C1 segment of cervical spinal cord (tissue), 14 donors: ENCODE measurements around the gene NOTCH3.
A peak's percentile ranks its signal among the peaks of the same experiment; 100 is the strongest.

Experiments used
- DNase-seq, 14 donors: peaks; one replicate each; lab custom pipeline; 2025; lab: John Stamatoyannopoulos, UW

Gene NOTCH3

DNA sequence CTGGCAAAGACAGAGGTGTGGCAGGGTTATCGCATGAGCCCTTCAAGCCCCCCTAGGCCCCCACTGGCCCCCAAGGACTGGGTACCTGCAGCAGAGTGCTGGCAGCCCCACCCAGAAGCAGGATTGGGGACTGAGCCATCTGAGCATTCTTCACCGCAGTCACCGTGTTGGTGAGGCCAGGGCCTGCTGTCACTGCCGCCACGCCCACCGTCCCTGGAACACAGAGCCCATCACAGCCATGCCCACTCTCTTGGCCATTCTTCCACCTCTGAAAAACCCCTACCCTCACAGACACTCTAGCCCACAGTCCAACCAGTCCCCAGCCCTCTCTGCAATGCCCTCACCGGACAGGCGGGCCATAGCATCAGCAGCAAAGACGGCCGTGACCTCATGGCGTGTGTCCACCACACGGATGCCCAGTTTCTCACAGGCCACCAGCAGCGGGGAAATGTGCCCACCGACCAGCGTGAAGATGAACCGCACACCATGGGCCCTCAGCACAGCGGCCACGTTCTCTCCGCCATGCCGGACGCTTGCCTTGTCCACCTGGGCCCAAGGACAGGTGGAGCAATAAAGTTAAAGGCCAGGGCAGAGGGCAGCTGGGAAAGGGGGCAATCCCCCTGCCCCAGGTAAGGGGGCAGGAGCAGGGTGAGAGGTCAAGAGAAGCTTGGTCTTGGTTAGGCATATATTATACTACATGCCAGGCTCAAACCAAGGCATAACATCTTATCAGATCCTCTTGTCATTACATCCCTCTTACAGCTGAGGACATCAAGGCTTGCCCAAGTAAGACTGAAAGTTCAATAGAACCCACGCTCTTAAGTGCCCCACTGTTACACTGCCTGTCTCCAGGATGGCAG lies 77.5 kb downstream of the NOTCH3 start:
- DNase-seq = no peak

- no peak for DNase-seq
Measured at GRCh38 chr19:15122331-15123030, 78.3 kb downstream of the NOTCH3 start.

DNA sequence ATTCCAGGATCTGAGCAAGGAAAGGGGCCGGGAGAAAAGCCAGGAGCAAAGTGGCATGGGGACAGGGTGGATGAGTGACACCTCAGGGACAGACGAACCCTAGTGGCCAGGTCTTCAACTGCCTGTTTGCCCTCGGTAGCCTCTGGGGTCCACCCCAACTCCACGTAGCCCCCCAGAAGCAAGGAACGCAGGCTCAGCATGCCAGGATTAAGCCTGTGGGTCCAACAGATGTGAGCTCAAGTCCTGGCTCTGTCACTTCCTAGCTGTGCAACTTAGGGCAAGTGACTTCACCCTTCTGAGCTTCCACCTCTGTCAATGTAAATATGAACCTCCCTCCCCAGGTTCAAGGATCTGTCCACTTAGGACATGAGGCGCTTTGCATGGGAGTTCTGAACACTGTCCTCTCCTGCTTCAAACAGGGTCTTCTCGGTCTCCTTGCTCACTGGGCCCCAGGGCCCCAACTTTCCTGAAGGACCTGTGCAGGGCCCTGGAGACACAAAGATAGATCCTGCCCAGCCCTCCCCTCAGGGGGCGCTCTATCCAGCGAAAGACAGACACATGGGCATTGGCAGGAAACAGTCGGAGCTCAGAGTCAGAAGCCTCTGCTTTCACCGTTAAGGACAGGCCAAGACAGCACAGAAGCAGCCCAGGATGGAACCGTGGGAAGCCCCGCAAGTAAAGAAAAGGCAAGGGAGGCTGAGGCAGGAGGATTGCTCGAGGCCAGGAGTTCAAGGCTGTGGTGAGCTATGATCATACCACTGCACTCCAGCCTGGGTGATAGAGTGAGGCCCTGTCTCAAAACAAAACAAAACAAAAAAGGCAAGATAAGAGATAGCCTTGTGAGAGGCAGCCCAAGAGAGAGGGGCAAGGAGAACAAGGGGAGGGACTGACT lies 80.4 kb downstream of the NOTCH3 start:
- no peak for DNase-seq

DNA sequence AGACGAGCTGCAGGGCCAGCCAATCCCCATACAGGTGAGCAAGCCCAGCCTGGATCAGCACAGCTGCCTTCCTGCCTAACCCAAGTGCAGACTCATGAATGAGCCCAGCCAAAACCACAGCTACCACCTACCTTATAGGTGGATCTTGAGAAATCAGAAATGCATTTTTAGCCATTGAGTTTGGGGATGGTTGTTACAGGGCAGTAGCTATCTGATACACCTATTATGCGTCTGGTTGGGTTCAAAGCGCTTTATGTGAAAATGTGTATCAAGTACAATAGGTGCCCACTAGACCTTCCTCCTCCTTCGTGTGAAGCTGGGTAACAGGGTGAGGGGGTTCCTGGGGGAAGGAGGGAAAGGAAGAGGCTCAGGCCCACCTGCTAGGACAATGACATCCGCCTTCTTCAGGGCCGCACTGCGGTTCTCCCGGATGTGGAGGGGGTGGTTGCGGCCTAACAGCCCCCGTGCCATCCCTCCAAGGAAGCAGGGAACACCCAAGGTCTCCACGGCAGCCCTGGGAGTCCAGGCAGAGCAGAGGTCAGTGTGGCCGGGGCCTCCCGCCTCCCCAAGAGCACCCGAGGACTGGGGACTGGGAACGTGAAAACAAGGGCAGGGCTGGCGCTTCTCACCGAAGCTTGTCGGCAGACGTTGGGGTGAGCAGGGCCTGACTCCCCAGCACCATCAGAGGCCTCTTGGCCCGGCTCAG lies 81.9 kb downstream of the NOTCH3 start:
- no peak for DNase-seq

DNA sequence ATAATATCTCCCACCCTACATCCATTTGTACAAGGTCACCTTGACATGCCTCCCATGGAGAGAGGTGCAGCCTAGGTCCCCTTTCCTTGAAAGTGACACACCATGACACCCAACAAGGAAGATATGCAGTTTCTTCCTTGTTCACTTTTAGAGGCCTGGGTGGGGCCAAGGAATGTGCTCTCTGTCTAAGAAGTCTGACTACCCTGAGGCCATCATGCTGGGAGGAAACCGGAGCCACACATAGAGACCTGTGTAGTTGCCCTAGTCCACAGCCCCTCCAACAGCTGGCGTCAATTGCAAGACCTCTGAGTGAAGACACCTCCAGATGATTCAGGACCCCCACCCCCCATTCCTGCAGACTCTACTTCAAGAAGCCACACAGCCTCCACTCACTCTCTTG lies 82.5 kb downstream of the NOTCH3 start:
- no peak for DNase-seq

- no peak for DNase-seq
Measured at GRCh38 chr19:15116856-15117255, 83.9 kb downstream of the NOTCH3 start.

DNA sequence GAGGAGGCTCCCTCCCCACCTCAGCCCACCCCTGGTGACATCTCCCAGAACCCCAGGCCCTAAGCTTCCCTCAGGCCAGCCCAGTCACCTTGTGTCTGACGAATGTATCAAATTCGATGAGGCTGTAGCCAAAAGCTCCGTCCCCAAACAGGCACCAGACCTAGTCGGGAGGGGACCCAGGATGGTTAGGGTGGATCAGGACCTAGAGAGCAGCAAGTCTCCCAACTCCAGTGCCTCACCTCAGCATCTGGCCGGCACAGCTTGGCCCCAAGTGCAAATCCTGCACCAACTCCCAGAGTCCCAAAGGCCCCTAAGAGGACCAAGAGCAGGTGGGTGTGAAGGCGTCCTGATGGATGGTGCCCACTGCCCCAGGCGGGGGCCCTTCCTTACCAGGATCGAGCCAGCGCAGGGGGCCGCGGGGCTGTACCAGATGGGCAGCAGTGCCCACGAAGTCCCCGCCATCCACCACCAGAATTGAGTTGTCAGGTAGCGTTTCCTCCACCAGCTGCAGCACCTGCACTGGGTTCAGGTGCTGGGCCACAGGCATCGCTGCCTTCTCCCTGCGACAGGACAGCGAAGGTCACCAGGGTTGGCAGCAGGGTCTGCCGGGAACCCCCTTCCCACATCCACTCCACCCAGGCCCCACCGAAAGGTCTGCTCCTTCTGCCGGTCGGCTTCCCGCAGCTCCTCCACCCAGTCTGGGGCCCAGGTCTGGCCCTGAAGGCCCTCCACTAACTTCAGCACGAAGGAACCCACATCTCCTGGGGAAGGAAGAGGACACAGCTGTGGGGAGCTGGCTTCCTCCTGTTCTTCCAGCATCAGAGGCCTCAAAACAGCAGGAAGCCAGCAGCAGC lies 84.8 kb downstream of the NOTCH3 start:
- DNase-seq = no peak

GRCh38 chr19:15115080-15115479 lies 85.7 kb downstream of the NOTCH3 start:
- peak in 3 of 14 donors; percentile 7 to 21 (median 14) for DNase-seq

- peak in 2 of 14 donors; percentile 6 to 18 for DNase-seq
Measured at GRCh38 chr19:15114153-15114540, 86.6 kb downstream of the NOTCH3 start.

GRCh38 chr19:15113245-15114152 lies 87.3 kb downstream of the NOTCH3 start:
- DNase-seq = no peak

DNA sequence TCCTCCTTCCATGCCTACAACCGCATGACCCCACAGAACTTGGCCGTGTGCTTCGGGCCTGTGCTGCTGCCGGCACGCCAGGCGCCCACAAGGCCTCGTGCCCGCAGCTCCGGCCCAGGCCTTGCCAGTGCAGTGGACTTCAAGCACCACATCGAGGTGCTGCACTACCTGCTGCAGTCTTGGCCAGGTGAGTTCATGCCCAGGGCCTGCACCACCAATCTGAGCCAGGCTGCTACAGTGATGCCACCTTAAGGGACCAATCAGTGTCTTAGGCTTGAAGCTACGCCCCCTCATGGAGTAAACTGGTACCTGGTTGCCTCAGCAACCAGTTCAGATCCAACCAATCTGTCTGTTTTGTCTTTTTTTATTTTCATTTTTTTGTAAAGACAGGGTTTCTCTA lies 88.4 kb downstream of the NOTCH3 start:
- DNase-seq = no peak

DNA sequence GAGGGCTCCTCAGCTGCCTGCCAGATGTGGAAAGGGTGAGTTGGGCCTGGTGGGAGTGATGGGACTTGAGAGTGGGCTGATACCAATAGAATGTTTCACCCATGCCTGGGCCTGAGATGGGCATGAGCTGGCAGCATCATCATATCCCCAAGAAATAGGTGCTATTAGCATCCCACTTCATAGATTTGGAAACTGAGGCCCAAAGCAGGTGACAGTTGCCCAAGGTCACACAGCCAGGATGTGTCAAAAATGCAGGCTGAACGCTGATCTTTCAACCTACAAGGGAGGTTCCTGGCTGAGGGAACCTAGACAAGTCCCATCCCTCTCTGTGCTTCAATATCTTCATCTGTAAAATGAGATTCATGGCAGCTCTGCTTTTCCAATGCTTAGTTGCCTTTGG lies 89.0 kb downstream of the NOTCH3 start:
- DNase-seq = no peak

GRCh38 chr19:15110418-15110815 lies 90.4 kb downstream of the NOTCH3 start:
- DNase-seq = no peak

DNA sequence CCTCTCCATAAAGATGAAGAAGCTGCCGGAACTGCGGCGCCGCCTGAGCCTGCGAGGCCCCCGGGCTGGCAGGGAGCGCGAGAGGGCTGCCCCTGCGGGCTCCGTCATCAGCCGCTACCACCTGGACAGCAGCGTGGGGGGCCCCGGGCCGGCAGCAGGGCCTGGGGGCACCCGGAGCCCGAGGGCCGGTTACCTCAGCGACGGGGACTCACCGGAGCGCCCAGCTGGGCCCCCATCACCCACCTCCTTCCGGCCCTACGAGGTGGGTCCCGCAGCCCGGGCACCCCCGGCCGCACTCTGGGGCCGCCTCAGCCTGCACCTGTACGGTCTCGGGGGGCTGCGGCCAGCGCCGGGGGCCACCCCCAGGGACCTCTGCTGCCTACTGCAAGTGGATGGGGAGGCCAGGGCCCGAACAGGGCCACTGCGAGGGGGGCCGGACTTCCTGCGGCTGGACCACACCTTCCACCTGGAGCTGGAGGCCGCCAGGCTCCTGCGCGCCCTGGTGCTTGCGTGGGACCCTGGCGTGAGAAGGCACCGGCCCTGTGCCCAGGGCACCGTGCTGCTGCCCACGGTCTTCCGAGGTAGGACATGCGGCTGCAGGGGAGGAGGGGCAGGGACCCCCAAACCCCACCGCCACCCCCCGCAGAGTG lies 90.9 kb downstream of the NOTCH3 start:
- no peak for DNase-seq
